ENCODE data around the gene CTCF. TPM values are rescaled to one million over a fixed set of nuclear protein-coding genes. Genes with fewer than 3 reads are reported as not detected.

CTCF gene
- polyA plus RNA-seq, 1 donor, result 88.3 TPM

- no peak for DNase-seq
These were observed 90.3 kb downstream of the CTCF start for GRCh38 chr16:67652578-67653127.

GRCh38 chr16:67653128-67653788 lies 90.9 kb downstream of the CTCF start:
- no peak for DNase-seq

GRCh38 chr16:67653789-67654402 lies 91.6 kb downstream of the CTCF start:
- no peak for DNase-seq

- no peak for DNase-seq
These were observed 92.1 kb downstream of the CTCF start for GRCh38 chr16:67654403-67654911.

- DNase-seq, result no peak
These were observed 93.0 kb downstream of the CTCF start for GRCh38 chr16:67655363-67655762.

- DNase-seq, result no peak
These were observed 94.2 kb downstream of the CTCF start for GRCh38 chr16:67656344-67657016.

GRCh38 chr16:67657017-67657608 lies 94.8 kb downstream of the CTCF start:
- no peak for DNase-seq

- DNase-seq, result no peak
These were observed 95.6 kb downstream of the CTCF start for GRCh38 chr16:67657751-67658518.

GRCh38 chr16:67658849-67659674 lies 96.7 kb downstream of the CTCF start:
- no peak for DNase-seq

- DNase-seq, result peak; percentile 92
These were observed 97.6 kb downstream of the CTCF start, which contains the start of gene ACD for GRCh38 chr16:67659675-67660563. TSS of gene ACD (minus strand) at chr16:67660260. CDS start at chr16:67660220, 40 bp downstream.

- DNase-seq, result peak; percentile 94
These were observed 98.3 kb downstream of the CTCF start, which contains the start of gene PARD6A for GRCh38 chr16:67660564-67661028. TSS of gene PARD6A (plus strand) at chr16:67660960. CDS start at chr16:67661039, 79 bp downstream.

- peak; percentile 57 for DNase-seq
These were observed 98.9 kb downstream of the CTCF start for GRCh38 chr16:67661101-67661761.

GRCh38 chr16:67661886-67662652 lies 99.7 kb downstream of the CTCF start:
- DNase-seq, result no peak

- no peak for DNase-seq
These were observed 100.3 kb downstream of the CTCF start for GRCh38 chr16:67662653-67663010.

GRCh38 chr16:67663151-67663876 lies 101.0 kb downstream of the CTCF start:
- DNase-seq, result no peak

GRCh38 chr16:67663877-67664222 lies 101.5 kb downstream of the CTCF start:
- no peak for DNase-seq

- no peak for DNase-seq
These were observed 101.9 kb downstream of the CTCF start for GRCh38 chr16:67664258-67664657.

Measured in left kidney (tissue), 2 donors.